Lower leg skin (tissue), 4 donors: ENCODE data around the gene CEP290. TPM values are rescaled to one million over a fixed set of nuclear protein-coding genes. Genes with fewer than 3 reads are reported as not detected.

Experiments used
- DNase-seq, 2 donors: peaks; one replicate each; pipeline ENCODE4 v3.0.0-alpha.2; 2019; ENCODE audit warnings: low spot score in 2 of 2
- H3K4me3 ChIP-seq: fragments of 200-600 bp; sonication (generic); 2 replicates; pipeline ENCODE4 v1.5.1; 2017; ENCODE audit warnings: mild to moderate bottlenecking, low read depth; ENCODE audit not compliant: poor library complexity, severe bottlenecking
- CTCF ChIP-seq, 3 donors: fragments of 450-650 bp; IDR thresholded peaks; one replicate each; pipeline ENCODE4 v1.5.1; 2016; ENCODE audit warnings: antibody characterized with exemption in 3 of 3, mild to moderate bottlenecking in 3 of 3, moderate library complexity in 2 of 3
- POLR2A ChIP-seq, 2 donors: fragments of 450-650 bp; IDR thresholded peaks; one replicate each; pipeline ENCODE4 v1.6.1; 2016 to 2017; ENCODE audit warnings: antibody characterized with exemption in 2 of 2, mild to moderate bottlenecking in 1 of 2, moderate library complexity in 1 of 2
- WGBS, 2 donors: methylation state at CpG; one replicate each; pipeline ENCODE4 v1.1.5; 2018; 5-methylcytosine and 5-hydroxymethylcytosine counted together
- intact Hi-C: fragments of 100-400 bp; cut with DNase I; formaldehyde crosslinking; loops from one replicate; pipeline ENCODE4 v1.15.0; 2023; ENCODE audit warnings: low total_unique reads
- total RNA-seq, 4 donors: library from RNA; depleted of rRNA; stranded (reverse); fragments of >200 nt; gene quantifications; one replicate each; pipeline ENCODE4 v1.1.0, GENCODE V29; 2016

CEP290 gene
- total RNA-seq, 4 donors from 2014 or later = 3.0 to 5.8 (median 3.7) TPM

GRCh38 chr12:88166179-88166578 is 24.3 kb upstream of the CEP290 start:
- no peak overlapping the region for H3K4me3 ChIP-seq
- intact Hi-C loops = no loop called here
- no peak for DNase-seq
- WGBS, 2 donors = 88 to 93% methylated on average over 1 of the region's 1 CpG
- TF ChIP-seq CTCF (IDR thresholded peaks at IDR 0.05) = no peak
- TF ChIP-seq POLR2A (IDR thresholded peaks at IDR 0.05) = no peak

- no peak overlapping the region for H3K4me3 ChIP-seq
- no peak for DNase-seq
- WGBS, 2 donors = 96 to 99% methylated on average over 2 of the region's 2 CpGs
- intact Hi-C loops = no loop called here
- TF ChIP-seq CTCF (IDR thresholded peaks at IDR 0.05) (no peak), POLR2A (IDR thresholded peaks at IDR 0.05) (no peak)
Observed at GRCh38 chr12:88163371-88163770, 21.5 kb upstream of the CEP290 start.

GRCh38 chr12:88156075-88156654 is 14.3 kb upstream of the CEP290 start:
- intact Hi-C loops = no loop called here
- 96 to 100% methylated on average over 1 of the region's 1 CpG for WGBS, 2 donors
- DNase-seq = no peak
- TF ChIP-seq CTCF (IDR thresholded peaks at IDR 0.05) (no peak), POLR2A (IDR thresholded peaks at IDR 0.05) (no peak)
- no peak overlapping the region for H3K4me3 ChIP-seq

- TF ChIP-seq CTCF (IDR thresholded peaks at IDR 0.05) (no peak), POLR2A (IDR thresholded peaks at IDR 0.05) (no peak)
- no peak overlapping the region for H3K4me3 ChIP-seq
- 73 to 82% methylated on average over 3 of the region's 3 CpGs for WGBS, 2 donors
- DNase-seq = no peak
- intact Hi-C loops = no loop called here
Observed at GRCh38 chr12:88153959-88154358, 12.1 kb upstream of the CEP290 start.

GRCh38 chr12:88150063-88150462 is 8.2 kb upstream of the CEP290 start:
- 93 to 97% methylated on average over 2 of the region's 2 CpGs for WGBS, 2 donors
- DNase-seq = no peak
- no peak overlapping the region for H3K4me3 ChIP-seq
- intact Hi-C loops = no loop called here
- TF ChIP-seq POLR2A (IDR thresholded peaks at IDR 0.05) = no peak
- no peak for TF ChIP-seq CTCF (IDR thresholded peaks at IDR 0.05)
